Heart left ventricle (tissue), 13 donors: ENCODE results near the gene PCIF1.

ENCODE experiments used
- POLR2A ChIP-seq, 2 donors: fragments of 450-650 bp; IDR thresholded peaks; one replicate each; pipeline ENCODE4 v1.6.1; 2017; ENCODE audit warnings: antibody characterized with exemption in 2 of 2, mild to moderate bottlenecking in 2 of 2, moderate library complexity in 2 of 2
- TF ChIP-seq, protein P1 (sequence below), 12 donors: fragments of 200-600 bp; sonication (generic) in 4 of 12; IDR thresholded peaks; one replicate each; pipeline versions ENCODE4 v1.5.0 to v1.8.0; 2018 to 2022; ENCODE audit warnings: antibody characterized with exemption in 12 of 12, mild to moderate bottlenecking in 5 of 12
- donor health status: ischemic (EF 13 %, LVEDD 7.1; RV severe dilation, severe dysfunction).
- donor health status: DM: no; HTN: yes; CAD: no.
- donor health status: DM: no; HTN: no; CAD: no.
- donor health status: ischemic (EF 25% LVEDD 6.9; RV normal size, moderate dysfunction).
- donor health status: ischemic (EF 25% LVEDD 5.7; RV mildly dilated, moderate dysfunction).
- donor health status: ischemic (EF 35%, LVEDD 5.7; RV mildly dilated, moderate dysfunction).
- donor health status: nonischemic (EF 11% LVEDD 7.7; RV severe dilation, severe dysfunction).
- donor health status: DM: yes; HTN: yes; CAD: no.
- donor health status: PGD.
- donor health status: ischemic (EF 29% LVEDD 5.4; RV normal size, mild dysfunction).
- donor health status: nonischemic (EF 23%, LVEDD 6.1; RV moderate dilation, normal function).

DNA sequence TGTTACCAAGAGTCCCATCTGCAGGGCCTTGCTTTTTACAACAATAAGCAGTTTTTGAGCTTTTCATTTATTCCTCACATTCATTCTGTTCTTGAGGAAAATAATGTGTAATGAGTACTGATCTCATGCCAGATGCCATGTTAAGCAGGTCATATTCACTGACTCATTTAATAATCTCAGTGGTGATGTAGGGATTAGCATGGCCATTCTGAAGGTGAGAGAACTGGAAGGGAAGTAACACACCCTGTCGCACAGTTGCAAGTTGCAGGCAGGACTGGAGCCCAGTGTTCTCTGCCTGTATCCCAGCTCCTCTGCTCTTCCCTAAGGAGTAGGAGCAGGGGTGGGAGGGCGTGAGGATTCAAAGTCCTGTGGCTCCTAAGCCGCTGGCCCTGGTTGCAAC, 5.6 kb downstream of the PCIF1 start:
- TF ChIP-seq, protein P1, sequence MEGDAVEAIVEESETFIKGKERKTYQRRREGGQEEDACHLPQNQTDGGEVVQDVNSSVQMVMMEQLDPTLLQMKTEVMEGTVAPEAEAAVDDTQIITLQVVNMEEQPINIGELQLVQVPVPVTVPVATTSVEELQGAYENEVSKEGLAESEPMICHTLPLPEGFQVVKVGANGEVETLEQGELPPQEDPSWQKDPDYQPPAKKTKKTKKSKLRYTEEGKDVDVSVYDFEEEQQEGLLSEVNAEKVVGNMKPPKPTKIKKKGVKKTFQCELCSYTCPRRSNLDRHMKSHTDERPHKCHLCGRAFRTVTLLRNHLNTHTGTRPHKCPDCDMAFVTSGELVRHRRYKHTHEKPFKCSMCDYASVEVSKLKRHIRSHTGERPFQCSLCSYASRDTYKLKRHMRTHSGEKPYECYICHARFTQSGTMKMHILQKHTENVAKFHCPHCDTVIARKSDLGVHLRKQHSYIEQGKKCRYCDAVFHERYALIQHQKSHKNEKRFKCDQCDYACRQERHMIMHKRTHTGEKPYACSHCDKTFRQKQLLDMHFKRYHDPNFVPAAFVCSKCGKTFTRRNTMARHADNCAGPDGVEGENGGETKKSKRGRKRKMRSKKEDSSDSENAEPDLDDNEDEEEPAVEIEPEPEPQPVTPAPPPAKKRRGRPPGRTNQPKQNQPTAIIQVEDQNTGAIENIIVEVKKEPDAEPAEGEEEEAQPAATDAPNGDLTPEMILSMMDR (IDR thresholded peaks at IDR 0.05): no peak
- TF ChIP-seq POLR2A (IDR thresholded peaks at IDR 0.05): no peak
